ENCODE measurements around the gene RBMS3. TPM values are rescaled to one million over a fixed set of nuclear protein-coding genes. Genes with fewer than 3 reads are reported as not detected.

Gene RBMS3
- total RNA-seq, 1 donor from 2014 or later, result 65.1 TPM

GRCh38 chr3:29720665-29721064 lies 439.8 kb downstream of the RBMS3 start:
- Mint-ChIP-seq H3K27ac (ENCODE audit: unreplicated experiment) (no peak overlapping the region), H3K36me3 (ENCODE audit: unreplicated experiment) (no peaks in the 10 kb centered on the region), H3K9me3 (ENCODE audit: unreplicated experiment) (no peaks in the 10 kb centered on the region), H3K4me3 (ENCODE audit: unreplicated experiment) (no peak overlapping the region), H3K4me1 (ENCODE audit: low read depth, unreplicated experiment) (no peaks in the 10 kb centered on the region), H3K27me3 (ENCODE audit: unreplicated experiment) (no peaks in the 10 kb centered on the region)
- TF ChIP-seq CTCF (IDR thresholded peaks at IDR 0.05; ENCODE audit: partially characterized antibody, unreplicated experiment), result no peak
- DNase-seq, result no peak

GRCh38 chr3:29721789-29722188 lies 440.9 kb downstream of the RBMS3 start:
- TF ChIP-seq CTCF (IDR thresholded peaks at IDR 0.05; ENCODE audit: partially characterized antibody, unreplicated experiment), result no peak
- peaks cover 6% of the 10 kb centered on the region for H3K36me3 Mint-ChIP-seq (ENCODE audit: unreplicated experiment)
- no peak overlapping the region for H3K4me3 Mint-ChIP-seq (ENCODE audit: unreplicated experiment)
- H3K27ac Mint-ChIP-seq (ENCODE audit: unreplicated experiment), result no peak overlapping the region
- peaks cover 3% of the 10 kb centered on the region for H3K9me3 Mint-ChIP-seq (ENCODE audit: unreplicated experiment)
- no peaks in the 10 kb centered on the region for H3K27me3 Mint-ChIP-seq (ENCODE audit: unreplicated experiment)
- DNase-seq, result no peak
- no peaks in the 10 kb centered on the region for H3K4me1 Mint-ChIP-seq (ENCODE audit: low read depth, unreplicated experiment)

- H3K4me3 Mint-ChIP-seq (ENCODE audit: unreplicated experiment), result no peak overlapping the region
- DNase-seq, result no peak
- peaks cover 3% of the 10 kb centered on the region for H3K9me3 Mint-ChIP-seq (ENCODE audit: unreplicated experiment)
- H3K4me1 Mint-ChIP-seq (ENCODE audit: low read depth, unreplicated experiment), result no peaks in the 10 kb centered on the region
- no peak for TF ChIP-seq CTCF (IDR thresholded peaks at IDR 0.05; ENCODE audit: partially characterized antibody, unreplicated experiment)
- no peak overlapping the region for H3K27ac Mint-ChIP-seq (ENCODE audit: unreplicated experiment)
- peaks cover 5% of the 10 kb centered on the region for H3K36me3 Mint-ChIP-seq (ENCODE audit: unreplicated experiment)
- H3K27me3 Mint-ChIP-seq (ENCODE audit: unreplicated experiment), result peaks cover 5% of the 10 kb centered on the region
Observed at GRCh38 chr3:29731050-29731449, 450.2 kb downstream of the RBMS3 start.

GRCh38 chr3:29741231-29741630 lies 460.4 kb downstream of the RBMS3 start:
- no peak overlapping the region for H3K4me3 Mint-ChIP-seq (ENCODE audit: unreplicated experiment)
- H3K27ac Mint-ChIP-seq (ENCODE audit: unreplicated experiment), result peak overlapping the region; percentile 69

More at GRCh38 chr3:29741231-29741630, 460.4 kb downstream of the RBMS3 start:
- peaks cover 2% of the 10 kb centered on the region for H3K9me3 Mint-ChIP-seq (ENCODE audit: unreplicated experiment)
- no peak for DNase-seq
- no peaks in the 10 kb centered on the region for H3K36me3 Mint-ChIP-seq (ENCODE audit: unreplicated experiment)
- TF ChIP-seq CTCF (IDR thresholded peaks at IDR 0.05; ENCODE audit: partially characterized antibody, unreplicated experiment), result no peak
- H3K27me3 Mint-ChIP-seq (ENCODE audit: unreplicated experiment), result no peaks in the 10 kb centered on the region
- peaks cover 8% of the 10 kb centered on the region for H3K4me1 Mint-ChIP-seq (ENCODE audit: low read depth, unreplicated experiment)
